SIG-M5 (cell line): ENCODE data around the gene HNMT.
"Not testable (repeated sequence)": the region's sequence is repeated elsewhere in the genome, so short reads cannot be mapped to it uniquely, and the experiment has no call there.

Source experiments
- DNase-seq: peaks from one replicate; lab custom pipeline; 2025; lab: John Stamatoyannopoulos, UW

The HNMT gene

DNA sequence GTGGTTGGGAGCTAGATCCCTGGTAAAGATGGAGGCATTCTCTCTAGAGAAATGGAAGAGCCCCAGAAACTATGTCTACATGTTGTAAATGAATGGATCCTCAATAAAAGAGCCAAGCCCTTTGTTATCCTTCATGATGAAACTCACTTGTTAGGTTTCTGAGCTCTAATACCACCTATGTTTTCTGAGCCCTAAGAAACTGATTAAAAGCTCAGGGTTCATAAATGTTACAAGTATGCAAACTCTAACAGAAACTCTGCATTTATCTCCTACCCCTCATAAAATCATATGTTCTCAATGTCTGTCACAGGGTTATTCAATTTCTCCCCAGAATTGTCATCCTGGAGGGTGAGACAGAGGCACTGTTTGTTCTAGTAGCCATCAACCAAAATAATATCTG is 18.0 kb upstream of the HNMT start:
- no peak for DNase-seq

DNA sequence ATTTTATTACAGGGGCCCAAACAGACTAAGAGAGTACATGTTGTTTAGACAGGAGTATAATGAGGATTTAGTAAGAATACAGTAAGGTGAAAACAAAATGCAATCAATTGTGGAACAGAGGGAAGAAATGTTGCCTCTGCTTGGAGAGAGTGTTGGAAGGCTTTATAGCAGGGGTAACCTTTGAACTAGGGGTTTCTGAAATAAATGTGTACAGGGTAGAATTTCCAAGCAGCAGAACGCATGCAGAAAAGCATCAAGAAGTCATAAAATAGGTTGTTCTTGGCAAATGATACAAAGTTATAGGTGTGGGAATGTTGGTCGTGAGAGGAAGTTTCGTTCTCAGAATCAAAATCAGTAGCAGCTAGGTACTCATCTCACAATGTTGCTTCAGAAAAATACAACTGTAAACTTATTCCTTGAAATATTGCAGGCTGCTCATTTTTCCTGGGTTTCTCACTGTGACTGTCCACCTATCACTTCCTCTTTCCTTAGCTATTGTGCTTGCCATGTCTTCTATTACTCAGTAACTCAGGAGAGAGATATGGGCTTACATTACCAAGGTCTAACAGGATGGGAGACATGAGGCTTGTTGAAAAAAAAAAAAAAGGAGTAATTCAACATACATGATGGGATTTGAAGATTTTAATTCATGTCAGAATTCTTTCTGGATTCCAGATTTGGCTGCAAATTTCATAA is 17.1 kb upstream of the HNMT start:
- no peak for DNase-seq

DNA sequence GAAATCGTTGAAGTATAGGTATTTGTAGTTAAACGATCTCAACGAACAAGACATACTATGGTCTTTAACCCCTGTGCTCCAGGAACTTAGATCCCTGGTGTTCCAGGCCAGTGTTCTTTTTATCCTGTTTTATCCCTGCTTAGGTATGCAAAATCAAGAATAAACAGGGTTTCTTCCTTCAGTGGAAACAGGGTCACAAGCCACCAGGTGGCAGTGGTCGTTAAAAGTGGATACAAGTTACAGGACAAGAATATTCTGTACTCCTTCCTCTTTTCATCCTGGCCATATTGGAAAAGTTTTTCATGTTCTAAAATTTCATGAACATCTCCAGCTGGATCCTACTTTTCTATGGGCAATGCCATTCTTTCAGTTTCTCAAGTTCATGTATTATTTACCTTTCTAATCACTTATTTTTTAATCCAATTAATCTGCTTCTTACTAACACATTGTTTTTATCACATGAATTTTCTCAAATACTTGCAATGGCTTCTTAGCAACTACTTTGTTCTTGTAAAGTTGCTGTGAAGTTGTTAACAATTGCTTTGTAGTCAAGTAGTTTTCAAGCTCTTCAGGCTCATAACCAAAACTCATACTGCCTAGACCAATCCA is 16.4 kb upstream of the HNMT start:
- DNase-seq = peak; percentile 31

GRCh38 chr2:137948894-137949293 is 15.4 kb upstream of the HNMT start:
- DNase-seq = no peak

DNA sequence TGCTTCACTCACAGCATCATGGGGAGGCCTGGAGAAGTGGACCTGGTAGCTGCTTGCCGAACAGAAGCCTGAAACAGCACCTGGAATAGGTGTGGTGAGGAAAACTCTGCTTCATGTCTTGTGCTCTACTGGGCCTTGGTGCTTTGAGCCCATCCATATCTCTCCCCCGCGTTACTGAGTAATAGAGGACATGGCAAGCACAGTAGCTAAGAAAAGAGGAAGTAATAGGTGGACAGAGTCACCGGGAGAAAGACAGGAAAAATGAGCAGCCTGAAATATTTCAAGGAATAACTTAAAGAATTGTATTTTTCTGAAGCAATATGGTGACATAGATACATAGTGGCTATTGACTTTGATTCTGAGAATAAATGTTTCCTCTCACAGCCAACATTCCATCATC is 14.0 kb upstream of the HNMT start:
- DNase-seq = no peak

- no peak for DNase-seq
These were observed 12.7 kb upstream of the HNMT start for GRCh38 chr2:137951586-137951985.

DNA sequence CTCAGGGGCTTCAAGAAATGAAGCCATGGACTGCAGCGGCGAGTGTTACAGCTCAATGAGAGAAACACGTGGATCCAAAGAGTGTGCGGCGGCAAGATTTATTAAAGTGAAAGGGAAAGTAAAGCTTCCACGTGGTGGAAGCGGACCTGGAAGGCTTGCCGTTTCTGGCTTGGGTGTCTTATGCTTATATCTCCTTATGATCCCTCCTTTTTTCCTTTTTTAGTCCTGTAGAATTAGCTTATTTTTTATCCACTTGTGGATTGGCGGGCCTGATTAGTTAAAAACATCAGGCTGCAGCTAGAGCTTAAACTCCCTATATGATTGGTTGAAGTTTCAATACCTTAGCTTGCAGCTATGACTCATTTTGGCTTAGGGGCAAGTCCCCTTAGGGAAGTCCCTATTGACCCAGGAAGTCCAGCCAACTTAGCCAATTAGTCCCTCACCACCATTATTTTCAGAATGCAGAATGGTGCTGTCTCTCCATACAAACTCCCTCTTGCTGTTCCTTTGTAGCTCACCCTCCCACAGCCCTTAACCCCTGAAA is 11.6 kb upstream of the HNMT start:
- DNase-seq = no peak

DNA sequence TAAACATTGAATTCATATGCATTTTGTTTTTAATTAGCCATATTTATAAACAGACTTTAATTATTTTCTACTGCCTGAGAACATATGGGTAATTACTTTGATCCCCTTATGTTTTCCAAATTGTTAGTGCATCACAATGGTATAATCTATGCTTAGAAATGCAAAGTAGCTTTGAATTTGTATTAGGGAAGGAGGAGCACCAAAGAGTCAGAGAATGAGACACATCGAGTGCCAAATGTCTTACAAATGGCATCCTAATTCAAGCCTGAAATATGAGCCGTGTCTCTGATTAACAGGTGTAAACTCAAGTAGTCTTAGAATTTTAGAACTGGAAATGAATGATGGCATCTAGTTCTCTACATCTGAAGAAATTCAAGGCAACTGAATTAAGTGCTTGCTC is 8.7 kb upstream of the HNMT start:
- no peak for DNase-seq

- DNase-seq = no peak
These were observed 7.2 kb upstream of the HNMT start for GRCh38 chr2:137957033-137957432.

DNA sequence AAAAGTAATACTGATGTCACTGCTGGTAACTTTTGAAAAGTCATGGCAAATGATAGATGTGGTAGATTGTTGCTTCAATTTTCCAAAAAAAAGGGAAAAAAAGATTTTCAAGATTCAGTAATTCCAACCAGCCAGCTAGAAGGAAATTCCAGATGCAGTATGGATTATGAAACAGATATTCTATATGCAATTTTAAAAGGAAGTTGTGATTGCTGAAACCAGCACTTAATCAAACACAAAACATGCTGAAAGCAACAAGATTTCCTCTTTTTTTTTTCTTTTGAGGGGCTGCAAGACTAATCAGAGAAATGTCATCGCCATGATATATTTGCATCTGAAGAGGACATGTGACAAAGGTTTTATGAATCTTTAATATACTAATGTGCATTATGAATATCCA is 5.1 kb upstream of the HNMT start:
- no peak for DNase-seq

- DNase-seq = no peak
These were observed 4.0 kb upstream of the HNMT start for GRCh38 chr2:137960223-137960622.

GRCh38 chr2:137961602-137962001 is 2.7 kb upstream of the HNMT start:
- no peak for DNase-seq

- DNase-seq = no peak
These were observed 673 bp upstream of the HNMT start for GRCh38 chr2:137963535-137964065.

- DNase-seq = no peak
These were observed 686 bp downstream of the HNMT start for GRCh38 chr2:137964859-137965459.

- DNase-seq = no peak
These were observed 1.8 kb downstream of the HNMT start for GRCh38 chr2:137966043-137966442.

DNA sequence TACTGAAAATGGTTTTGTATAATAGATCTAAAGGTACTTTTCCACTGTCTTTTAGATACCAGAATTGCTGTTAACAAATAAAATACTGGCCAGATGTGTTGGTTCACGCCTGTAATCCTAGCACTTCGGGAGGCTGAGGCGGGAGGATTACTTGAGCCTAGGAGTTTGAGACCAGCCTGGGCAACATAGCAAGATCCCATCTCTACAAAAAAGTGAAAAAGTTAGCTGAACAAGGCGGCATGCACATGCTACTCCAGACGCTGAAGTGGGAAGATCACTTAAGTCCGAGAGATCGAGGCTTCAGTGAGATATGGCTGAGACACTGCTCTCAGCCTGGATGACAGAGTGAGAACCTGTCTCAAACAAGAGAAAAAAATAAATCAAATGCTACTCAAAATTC is 2.8 kb downstream of the HNMT start:
- no peak for DNase-seq

DNA sequence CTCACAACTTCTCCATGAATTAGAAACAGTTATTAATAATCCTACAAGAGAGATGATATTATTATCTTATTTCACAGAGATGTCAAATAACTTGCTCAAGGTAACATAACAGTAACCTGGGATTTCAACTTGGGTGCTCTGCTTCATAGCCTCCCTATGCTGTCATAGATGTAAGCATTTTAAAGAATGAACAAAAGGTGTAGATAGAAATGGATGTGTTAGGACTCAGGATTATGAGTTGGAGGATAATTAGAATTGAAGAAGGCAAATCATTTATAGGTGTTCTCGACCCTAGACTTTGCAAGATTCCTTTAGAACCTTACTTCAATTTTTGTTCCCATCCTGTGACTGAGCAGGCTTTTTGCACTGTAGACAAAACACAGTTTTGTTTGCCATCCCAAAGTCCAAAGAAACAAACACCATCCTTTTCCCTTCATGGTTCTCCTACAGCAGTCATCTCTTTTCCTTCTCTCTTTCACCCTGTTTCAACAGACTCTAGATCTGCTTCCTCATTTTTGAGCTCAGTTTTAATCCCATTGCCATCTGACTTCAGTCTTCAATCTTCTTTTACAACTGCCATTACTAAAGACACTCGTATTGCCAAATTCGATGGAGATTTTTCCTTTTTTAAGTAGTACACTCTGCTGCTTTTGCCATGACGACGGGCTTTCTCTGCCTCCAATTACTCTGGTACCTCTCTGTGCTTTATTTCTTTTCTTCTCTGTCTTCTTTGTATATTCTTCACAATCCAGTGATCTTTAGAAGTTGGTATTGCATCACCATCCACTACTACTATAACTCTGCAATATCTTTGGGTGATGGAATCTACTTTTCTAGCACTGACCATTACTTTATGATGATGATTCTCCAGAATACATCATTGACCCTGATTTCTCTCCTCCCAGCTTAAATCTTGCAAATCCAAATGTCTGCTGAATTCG is 4.5 kb downstream of the HNMT start:
- peak; percentile 58 for DNase-seq

- peak; percentile 19 for DNase-seq
These were observed 5.1 kb downstream of the HNMT start for GRCh38 chr2:137969418-137969765.

- no peak for DNase-seq
These were observed 5.6 kb downstream of the HNMT start for GRCh38 chr2:137969876-137970275.

DNA sequence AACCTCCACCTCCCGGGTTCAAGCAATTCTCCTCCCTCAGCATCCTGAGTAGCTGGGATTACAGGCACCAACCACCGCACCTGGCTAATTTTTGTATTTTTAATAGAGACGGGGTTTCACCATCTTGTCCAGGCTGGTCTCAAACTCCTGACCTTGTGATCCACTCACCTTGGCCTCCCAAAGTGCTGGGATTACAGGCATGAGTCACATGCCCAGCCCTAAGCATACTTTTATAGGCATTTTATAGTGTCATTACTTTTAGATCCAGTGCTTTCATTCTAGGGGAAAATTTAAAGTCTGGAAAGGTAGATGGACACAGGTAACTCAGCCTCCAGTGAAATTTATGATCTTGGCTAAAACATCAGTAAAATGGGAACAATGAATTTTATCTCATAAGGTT is 7.0 kb downstream of the HNMT start:
- DNase-seq = not testable (repeated sequence)

- no peak for DNase-seq
These were observed 9.0 kb downstream of the HNMT start for GRCh38 chr2:137973280-137973679.
